ACHN (cell line): Measurements from ENCODE around the gene INSL3.
"Not testable (repeated sequence)": the region's sequence is repeated elsewhere in the genome, so short reads cannot be mapped to it uniquely, and the experiment has no call there.

Experiments
- DNase-seq: peaks from one replicate; pipeline ENCODE4 v3.0.0-alpha.2; 2015
- in situ Hi-C: cut with HindIII; loops from 2 replicates; pipeline ENCODE4 v1.10.0; 2017; ENCODE audit warnings: low sequenced_read_pairs, low pct_ligation_motif_present, low pct_unique_long_range_greater_than_20kb

Gene INSL3

GRCh38 chr19:17796013-17796837 lies 25.1 kb downstream of the INSL3 start:
- no peak for DNase-seq
- in situ Hi-C loops, result no loop called here

GRCh38 chr19:17795495-17795856 lies 25.8 kb downstream of the INSL3 start:
- in situ Hi-C loops, result no loop called here
- DNase-seq, result no peak

DNA sequence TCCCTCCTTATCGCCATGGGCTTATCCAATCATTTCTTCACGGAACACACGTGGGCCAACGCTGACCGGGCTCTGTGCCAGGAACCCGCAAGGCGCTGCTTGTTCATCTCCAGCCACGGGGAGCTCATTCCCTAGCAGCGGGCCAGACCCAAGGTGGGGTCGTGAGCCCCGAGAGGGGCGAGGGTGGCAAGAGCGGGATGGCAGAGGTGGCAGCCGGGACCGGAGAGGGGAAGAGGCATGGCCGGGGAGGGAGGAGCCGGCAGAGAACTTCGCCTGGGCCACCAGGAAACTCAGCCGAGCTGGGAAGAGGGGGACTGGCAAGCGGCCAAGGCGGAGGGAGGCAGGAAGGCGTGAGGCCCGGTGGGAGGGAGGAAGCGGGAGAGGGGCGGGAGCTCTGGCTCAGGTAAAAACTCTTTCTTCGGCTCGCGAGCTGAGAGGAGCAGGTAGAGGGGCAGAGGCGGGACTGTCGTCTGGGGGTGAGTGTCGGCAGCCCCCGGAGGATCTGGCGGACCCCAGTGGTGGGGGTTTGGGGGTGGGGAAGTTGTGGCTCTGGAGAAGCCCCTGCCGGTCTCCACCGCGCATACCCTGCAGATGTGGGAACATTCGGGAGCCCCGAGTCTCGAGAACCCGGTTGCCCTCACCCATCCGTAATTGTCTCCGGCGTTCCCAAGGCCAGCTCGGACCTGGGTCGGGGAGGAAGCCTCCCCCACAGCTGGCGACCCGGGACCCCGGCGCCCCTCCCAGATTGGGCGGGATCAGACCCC lies 26.4 kb downstream of the INSL3 start, which contains the start of gene B3GNT3:
Gene B3GNT3, plus strand, starts transcription at position 408 of the 764 bp plus-strand sequence. CDS start 12,670 bp downstream, outside the sequence.
- in situ Hi-C loops, result no loop called here
- DNase-seq, result no peak

- in situ Hi-C loops, result no loop called here
- no peak for DNase-seq
Measured at GRCh38 chr19:17794412-17794730, 26.9 kb downstream of the INSL3 start.

- in situ Hi-C loops, result no loop called here
- no peak for DNase-seq
Measured at GRCh38 chr19:17790059-17790780, 31.1 kb downstream of the INSL3 start.

GRCh38 chr19:17788632-17789031 lies 32.7 kb downstream of the INSL3 start:
- no peak for DNase-seq
- in situ Hi-C loops, result no loop called here

DNA sequence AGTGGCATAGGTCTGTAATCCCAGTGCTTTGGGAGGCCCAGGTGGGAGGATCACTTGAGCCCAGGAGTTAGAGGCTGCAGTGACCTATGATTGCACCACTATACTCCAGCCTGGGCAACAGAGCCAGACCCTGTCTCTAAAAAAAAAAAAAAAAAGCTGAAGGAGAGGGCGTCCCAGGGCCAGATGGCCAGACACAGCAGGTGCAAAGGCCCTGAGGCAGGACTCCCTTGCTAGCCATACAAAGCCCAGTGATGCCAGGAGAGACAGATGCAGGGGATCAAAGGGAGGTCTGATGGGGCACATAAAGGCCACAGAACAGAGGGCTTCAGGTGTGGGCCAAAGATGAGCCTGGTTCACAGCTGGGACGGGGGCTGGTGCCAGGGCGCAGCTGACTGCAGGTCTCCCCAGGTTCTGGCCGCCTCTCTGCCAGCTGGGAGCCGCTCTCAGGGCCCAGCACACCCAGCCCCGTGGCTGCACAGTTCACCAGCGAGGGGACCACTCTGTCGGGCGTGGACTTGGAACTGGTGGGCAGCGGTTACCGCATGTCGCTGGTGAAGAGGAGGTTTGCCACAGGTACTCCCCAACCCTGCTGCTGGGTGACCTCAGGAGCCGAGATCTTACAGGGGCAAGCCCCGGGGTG lies 33.9 kb downstream of the INSL3 start:
- in situ Hi-C loops, result no loop called here
- DNase-seq, result no peak

DNA sequence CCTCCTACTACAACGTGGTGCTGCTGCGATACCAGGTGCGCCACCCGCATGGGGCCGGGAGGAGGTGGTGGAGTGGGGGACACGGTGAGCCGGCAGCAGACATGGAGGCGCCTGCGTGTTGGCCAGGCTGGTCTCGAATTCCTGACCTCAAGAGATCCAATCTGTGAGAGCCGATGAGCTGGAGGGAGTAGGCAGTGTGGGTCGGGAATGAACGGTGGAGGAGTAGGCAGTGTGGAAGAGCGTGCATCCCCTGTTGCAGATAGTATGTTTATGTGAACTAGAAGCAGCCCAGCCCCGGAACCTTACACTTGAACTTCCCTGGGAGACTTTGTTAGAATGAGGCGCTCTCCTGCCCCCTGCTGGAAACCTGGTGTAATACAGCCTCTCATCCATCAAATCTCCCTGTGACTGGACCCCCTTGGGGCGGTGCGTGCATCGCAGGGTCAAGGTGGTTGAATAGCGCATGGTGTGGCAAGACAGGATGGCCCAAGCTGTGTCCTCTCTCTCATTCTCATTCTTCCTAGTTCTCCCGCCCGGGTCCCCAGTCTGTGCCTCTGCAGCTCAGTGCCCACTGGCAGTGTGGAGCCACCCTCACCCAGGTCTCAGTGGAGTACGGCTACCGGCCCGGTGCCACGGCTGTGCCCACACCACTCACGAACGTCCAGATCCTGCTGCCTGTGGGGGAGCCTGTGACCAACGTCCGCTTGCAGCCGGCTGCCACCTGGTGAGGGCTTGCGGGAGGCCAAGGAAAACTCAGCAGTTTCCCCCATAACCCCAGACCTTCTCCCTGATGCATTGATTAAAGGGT lies 36.9 kb downstream of the INSL3 start:
- peak; percentile 67 for DNase-seq
- in situ Hi-C loops, result no loop called here

DNA sequence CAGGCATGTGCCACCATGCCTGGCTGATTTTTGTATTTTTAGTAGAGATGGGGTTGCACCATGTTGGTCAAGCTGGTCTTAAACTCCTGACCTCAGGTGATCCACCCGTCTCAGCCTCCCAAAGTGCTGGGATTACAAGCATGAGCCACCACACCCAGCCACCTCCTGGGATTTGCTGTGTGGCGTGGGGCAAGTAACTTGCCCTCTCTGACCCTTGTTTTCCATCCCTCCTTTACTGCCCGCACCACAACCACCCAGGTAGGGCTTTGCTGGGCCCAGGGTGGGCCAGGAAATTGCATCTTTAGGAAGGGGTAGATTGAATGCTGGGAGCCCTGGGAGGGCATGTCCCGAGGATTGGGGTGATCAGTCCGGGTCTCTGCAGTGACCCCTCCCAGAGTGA lies 37.6 kb downstream of the INSL3 start:
- DNase-seq, in situ Hi-C loops: not testable (repeated sequence)

DNA sequence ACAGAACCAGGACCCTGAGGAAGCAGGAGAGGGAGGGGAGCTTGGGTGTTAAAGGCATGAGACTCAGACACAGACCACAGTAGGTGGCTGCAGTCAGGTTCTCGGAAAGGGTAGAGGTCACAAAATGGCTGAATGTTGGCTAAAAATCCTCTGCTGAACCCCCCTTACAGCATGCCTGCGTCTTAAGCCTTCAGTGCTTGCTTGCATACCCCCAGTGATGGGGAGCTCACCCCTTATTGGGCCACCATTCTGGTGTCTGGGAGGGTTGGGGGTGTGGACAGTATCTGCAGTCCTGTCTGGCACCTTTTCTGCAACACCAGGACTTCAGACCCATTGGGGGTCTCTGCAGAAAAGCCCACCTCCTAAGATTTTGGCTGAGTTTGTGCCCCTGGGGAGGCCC lies 40.5 kb downstream of the INSL3 start:
- no peak for DNase-seq
- in situ Hi-C loops, result no loop called here

DNA sequence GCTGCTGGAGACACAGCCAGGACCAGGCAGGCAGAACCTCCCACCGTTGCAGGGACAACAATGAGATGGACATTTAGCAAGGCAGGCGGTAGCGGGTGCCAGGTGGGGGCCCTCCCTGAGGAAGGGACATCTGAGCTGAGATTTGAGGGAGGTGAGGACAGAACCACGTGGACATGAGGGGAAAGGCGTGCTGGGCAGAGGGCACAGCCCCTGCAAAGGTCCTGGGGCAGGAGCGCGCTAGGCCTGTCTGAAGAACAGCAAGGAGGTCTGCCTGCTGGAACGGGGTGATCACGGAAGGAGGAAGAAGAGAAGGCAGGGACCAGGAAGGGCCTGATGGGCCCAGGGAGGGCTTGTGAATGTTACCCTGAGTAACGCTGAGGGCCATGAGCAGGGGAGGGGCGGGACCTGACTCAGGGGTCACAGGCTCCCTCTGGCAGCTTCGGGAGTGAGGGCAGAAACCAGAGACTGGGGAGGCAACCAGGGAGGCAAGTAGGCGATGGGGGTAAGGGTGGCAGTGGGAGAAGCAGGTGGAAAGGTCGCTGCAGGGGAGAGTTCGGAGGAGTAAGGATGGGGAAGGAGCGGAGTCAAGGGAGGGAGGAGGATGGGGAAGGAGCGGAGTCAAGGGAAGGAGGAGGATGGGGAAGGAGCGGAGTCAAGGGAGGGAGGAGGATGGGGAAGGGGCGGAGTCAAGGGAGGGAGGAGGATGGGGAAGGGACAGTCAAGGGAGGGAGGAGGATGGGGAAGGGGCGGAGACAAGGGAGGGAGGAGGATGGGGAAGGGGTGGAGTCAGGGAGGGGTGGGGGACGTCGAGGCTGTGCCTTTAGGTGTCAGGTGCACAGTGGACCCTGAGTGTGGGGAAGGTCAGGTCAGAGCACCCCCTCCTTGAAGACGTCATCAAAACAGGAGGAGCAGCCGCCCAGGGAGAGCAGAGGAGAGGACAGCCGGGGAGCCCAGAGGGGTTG lies 42.1 kb downstream of the INSL3 start:
- in situ Hi-C loops, result no loop called here

GRCh38 chr19:17778251-17778967 lies 42.9 kb downstream of the INSL3 start:
- DNase-seq, result no peak
- in situ Hi-C loops, result no loop called here

More for the DNA sequence above, 42.1 kb downstream of the INSL3 start:
- no peak for DNase-seq

DNA sequence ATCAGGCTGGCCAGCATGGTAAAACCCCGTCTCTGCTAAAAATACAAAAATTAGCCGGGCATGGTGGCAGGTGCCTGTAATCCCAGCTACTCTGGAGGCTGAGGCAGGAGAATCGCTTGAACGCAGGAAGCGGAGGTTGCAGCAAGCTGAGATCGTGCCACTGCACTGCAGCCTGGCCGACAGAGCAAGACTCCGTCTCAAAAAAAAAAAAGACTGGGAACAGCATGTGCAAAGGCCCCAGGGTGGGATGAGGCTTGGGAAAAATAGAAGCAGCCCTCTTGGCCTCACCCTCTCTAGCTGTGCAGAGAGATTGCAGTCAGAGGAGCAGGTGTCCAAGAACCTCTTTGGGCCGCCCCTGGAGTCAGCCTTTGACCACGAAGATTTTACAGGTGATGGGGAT lies 43.5 kb downstream of the INSL3 start:
- in situ Hi-C loops, result not testable (repeated sequence)

DNA sequence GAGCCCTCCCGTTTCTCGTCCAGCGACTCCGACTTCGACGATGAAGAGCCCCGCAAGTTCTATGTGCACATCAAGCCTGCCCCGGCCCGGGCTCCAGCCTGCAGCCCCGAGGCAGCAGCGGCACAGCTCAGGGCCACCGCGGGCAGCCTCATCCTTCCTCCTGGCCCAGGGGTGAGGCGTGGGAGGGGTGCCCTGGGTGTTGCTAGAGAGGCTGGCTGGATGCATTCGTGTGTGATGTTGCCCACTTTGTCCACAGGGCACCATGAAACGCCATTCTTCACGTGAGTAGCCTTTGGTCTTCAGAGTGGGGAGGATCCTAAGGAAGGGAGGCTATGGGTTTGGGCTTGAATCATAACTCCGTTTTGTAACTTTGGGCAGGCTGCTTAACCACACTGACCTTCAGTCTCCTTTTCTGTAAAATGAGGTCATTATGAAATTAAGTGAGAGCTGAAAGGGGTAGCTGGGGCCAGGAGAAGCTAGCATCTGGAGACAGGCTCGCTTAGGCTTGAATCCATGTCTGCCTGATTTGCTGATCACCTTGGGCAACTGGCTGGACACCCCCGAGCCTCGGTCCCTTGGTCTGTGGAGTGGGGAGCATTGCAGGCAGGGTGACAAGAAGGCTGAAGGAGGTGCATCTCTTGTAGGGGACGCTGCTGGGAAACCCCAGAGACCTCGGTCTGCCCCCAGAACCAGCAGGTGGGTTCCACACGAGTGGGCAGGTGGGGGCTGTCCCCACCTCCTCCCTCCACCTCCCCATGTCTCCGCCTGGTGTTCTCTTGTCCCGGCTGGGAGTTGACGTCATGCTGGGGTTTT lies 45.1 kb downstream of the INSL3 start:
- DNase-seq, result no peak
- in situ Hi-C loops, result no loop called here

More for the DNA sequence above, 43.5 kb downstream of the INSL3 start:
- not testable (repeated sequence) for DNase-seq

DNA sequence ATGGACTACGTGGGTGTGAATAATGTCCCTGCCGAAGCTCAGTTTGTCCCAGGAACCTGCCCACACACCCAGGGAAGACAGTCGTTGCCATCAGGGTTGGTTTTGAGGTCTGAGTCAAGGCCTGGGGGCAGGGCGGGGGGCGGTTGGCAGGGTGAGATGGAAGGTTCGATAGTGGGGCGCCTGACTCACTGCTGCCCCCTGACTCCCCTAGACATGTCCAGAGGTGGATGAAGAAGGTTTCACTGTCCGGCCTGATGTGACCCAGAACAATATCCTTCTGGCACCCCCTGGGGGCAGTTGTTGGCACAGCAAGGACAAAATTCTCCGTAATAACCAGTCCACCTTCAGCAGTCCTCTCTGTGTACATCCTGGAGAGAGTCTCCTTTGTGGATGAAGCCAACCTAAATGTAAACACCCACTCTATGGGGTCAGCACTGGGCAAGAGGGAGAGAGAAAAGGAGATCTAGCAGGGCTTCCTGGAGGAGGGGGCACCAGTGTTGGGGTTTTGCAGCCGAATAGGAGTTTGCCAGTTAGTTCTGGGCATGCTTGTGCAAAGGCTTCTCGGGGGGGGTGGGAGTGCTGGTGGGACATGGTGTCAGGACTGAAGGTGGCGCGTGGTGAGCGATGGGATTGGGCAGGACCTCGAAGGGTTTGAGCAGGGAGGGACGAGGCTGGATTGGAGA lies 45.9 kb downstream of the INSL3 start:
- in situ Hi-C loops, result no loop called here
- peak; percentile 52 for DNase-seq
